Left cardiac atrium (tissue), 4 donors: Measurements from ENCODE around the gene SYNE1. TPM values are rescaled to one million over a fixed set of nuclear protein-coding genes. Genes with fewer than 3 reads are reported as not detected.
"Not testable (repeated sequence)": the region's sequence is repeated elsewhere in the genome, so short reads cannot be mapped to it uniquely, and the experiment has no call there.

Experiments
- ATAC-seq, 2 donors: fragments of 200-7000 bp; cut with Tn5 transposase; one replicate each; pipeline ENCODE4 v1.9.1; 2020; ENCODE audit warnings: mild to moderate bottlenecking in 2 of 2, moderate library complexity in 2 of 2
- DNase-seq: peaks from one replicate; pipeline ENCODE4 v3.0.0-alpha.2; 2020
- intact Hi-C, 2 donors: fragments of 100-400 bp; cut with DNase I; formaldehyde crosslinking; loops; one replicate each; pipeline versions ENCODE4 v1.14.1 to v1.15.1; 2022 to 2023
- long read RNA-seq: library from polyadenylated mRNA; unstranded; transcript quantifications from one replicate; pipeline ENCODE4 v2.0.0, GENCODE V29; 2021
- total RNA-seq, 2 donors: library from RNA; stranded (reverse); fragmentation: NEBNext Ultra II Directional; extraction: Animal tissue kit (Norgen Biotek cat#: 25700); gene quantifications; one replicate each; pipeline ENCODE4 v1.2.1, GENCODE V29; 2021
- donor health status: DM: no; HTN: yes; CAD: no.
- donor health status: DM: no; HTN: yes; CAD: no; lungs with severe emphysema.
- donor health status: DM: yes; HTN: yes; CAD: no.
- donor health status: Dilated cardiomyopathy.

The SYNE1 gene
- 100 to 1,000 TPM in 1 of 2 donors, 10 to 100 TPM in 1; 93.4 to 112 TPM for total RNA-seq
- long read RNA-seq, partial matches to known transcripts, result 22 of 32 reads
- long read RNA-seq, other reads (novel, unspliced or antisense), result 9 of 32 reads

DNA sequence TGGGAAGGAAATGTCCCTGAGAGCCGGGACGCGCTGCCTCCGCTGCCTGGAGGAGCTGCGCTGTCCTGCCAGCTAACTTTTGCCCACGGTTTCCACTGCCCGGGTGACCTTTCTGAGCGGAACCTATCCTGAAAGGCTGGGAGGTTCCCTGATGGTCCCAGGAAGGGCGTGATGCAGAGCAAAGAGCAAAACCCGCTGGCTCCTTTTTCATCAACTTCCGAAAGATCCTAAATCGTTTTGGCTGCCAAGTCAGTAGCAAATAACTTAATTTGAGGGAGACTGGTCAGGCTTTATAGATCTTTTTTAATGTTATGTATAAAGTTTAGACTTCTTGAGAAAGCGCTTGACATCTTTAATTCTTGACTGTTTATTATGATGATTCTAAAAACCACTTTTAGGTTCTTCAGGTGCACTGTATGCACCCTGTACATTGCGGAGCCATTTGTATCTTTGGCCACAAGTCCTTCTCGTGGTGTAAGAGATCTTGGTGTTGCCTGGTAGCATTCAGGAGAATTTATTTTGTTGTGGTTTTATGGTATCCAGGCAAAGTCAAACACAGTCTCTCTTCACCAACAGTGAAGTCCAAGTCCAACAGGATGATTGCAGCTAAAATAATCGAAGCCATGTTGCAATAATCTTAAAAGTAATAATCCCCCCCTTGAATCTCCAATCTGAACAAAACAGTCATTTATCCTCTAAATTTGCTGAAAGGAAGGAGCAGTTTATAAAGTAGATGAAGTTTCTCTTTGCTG is at the start of gene SYNE1:
Gene SYNE1 (minus strand): TSS at position 67 of the 752 bp plus-strand sequence. CDS start 9,031 bp downstream, outside the sequence.
- peak; percentile 39 for DNase-seq
- peak; percentile 21 to 72 for ATAC-seq
- intact Hi-C loops, result no loop called here

GRCh38 chr6:152685819-152686218 is 48.7 kb upstream of the SYNE1 start:
- no peak for DNase-seq
- intact Hi-C loops, result no loop called here
- ATAC-seq, result no peak

DNA sequence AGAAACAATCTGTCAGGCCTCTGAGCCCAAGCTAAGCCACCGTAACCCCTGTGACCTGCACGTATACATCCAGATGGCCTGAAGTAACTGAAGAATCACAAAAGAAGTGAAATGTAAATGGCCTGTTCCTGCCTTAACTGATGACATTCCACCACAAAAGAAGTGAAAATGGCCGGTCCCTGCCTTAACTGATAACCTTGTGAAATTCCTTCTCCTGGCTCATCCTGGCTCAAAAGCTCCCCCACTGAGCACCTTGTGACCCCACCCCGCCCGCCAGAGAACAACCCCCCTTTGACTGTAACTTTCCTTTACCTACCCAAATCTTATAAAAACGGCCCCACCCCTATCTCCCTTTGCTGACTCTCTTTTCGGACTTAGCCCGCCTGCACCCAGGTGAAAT is 45.8 kb upstream of the SYNE1 start:
- intact Hi-C loops, ATAC-seq, DNase-seq: not testable (repeated sequence)

GRCh38 chr6:152682141-152682540 is 45.0 kb upstream of the SYNE1 start:
- no peak for ATAC-seq
- DNase-seq, result no peak
- intact Hi-C loops, result no loop called here

DNA sequence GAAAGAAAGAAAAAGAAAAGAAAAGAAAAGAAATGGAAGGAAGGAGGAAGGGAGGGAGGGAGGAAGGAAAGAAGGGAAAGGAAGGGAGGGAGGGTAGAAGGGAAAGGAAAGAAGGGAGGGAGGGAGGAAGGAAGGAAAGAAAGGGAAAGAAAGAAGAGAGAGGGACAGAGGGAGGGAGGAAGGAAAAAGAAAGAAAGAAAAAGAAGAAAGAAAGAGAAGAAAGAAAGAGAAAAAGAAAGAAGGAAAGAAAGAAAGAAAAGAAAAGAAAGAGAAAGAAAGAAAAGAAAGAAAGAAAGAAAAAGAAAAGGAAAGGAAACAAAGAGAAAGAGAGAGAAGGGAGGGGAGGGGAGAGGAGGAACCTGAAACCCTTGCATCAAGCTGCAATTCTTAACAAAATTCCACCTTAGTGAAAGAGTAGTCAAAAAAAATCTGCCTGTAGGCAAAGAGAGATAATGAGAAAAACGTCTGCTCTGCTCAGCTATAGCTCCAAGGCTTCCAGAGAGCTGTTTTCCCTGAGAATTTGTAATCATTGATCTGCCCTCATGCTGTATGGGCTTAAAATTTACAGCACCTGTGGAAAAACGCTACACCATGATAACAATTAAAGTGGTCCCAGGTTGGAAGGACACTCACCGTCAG is 43.8 kb upstream of the SYNE1 start:
- ATAC-seq, result no peak
- no peak for DNase-seq
- intact Hi-C loops, result no loop called here

- no peak for ATAC-seq
- DNase-seq, result no peak
- intact Hi-C loops, result no loop called here
Measured at GRCh38 chr6:152680151-152680550, 43.0 kb upstream of the SYNE1 start.

GRCh38 chr6:152673236-152673635 is 36.1 kb upstream of the SYNE1 start:
- ATAC-seq (no peak), DNase-seq (no peak)

DNA sequence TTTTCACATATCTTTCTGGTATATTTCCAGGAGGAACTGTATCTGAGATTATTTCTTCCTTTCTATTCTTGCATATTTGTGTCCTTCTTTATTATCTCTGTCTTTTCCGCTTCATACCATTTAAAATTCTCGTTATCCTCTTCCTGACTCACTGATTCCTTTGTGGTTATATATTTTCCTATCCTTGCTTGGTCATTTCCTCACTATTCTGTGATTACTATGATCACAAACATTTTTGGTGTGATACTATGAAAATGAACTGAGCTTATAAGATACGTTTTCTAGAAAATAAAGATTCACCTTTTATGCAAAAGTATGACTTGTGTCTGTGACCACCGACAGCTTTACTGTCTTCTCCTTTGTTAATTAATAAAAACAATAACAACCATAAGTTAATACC is 34.0 kb upstream of the SYNE1 start:
- no peak for ATAC-seq
- intact Hi-C loops, result no loop called here
- no peak for DNase-seq

More at GRCh38 chr6:152673236-152673635, 36.1 kb upstream of the SYNE1 start:
- intact Hi-C loops, result no loop called here

GRCh38 chr6:152669895-152670294 is 32.7 kb upstream of the SYNE1 start:
- ATAC-seq (peak in 1 of 2 donors; percentile 49), DNase-seq (no peak)

DNA sequence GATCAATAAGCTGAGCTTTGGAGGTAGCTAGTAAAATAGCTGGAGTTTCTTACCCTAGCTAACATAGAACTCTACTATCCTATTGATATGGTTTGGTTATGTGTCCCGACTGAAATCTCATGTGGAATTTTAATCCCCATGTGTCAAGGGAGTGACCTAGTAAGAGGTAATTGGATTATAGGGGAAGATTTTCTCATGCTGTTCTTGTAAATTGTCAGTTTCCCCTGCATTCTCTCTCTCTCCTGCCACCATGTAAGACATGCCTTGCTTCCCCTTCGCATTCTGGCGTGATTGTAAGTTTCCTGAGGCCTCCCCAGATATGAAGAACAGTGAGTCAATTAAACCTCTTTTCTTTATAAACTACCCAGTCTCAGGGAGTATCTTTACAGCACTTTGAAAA is 24.6 kb upstream of the SYNE1 start:
- ATAC-seq (no peak), DNase-seq (no peak)
- intact Hi-C loops, result no loop called here

More at GRCh38 chr6:152669895-152670294, 32.7 kb upstream of the SYNE1 start:
- intact Hi-C loops, result no loop called here

GRCh38 chr6:152651986-152652385 is 14.8 kb upstream of the SYNE1 start:
- peak in 1 of 2 donors; percentile 45 for ATAC-seq
- intact Hi-C loops, result no loop called here

GRCh38 chr6:152648105-152648504 is 10.9 kb upstream of the SYNE1 start:
- intact Hi-C loops, result loop anchor here (10.0 kb wide), 2 partner anchors 93 to 263 kb away; no protein-coding TSS in a partner anchor
- DNase-seq, result no peak
- ATAC-seq, result peak; percentile 53 to 69

More at GRCh38 chr6:152651986-152652385, 14.8 kb upstream of the SYNE1 start:
- no peak for DNase-seq

DNA sequence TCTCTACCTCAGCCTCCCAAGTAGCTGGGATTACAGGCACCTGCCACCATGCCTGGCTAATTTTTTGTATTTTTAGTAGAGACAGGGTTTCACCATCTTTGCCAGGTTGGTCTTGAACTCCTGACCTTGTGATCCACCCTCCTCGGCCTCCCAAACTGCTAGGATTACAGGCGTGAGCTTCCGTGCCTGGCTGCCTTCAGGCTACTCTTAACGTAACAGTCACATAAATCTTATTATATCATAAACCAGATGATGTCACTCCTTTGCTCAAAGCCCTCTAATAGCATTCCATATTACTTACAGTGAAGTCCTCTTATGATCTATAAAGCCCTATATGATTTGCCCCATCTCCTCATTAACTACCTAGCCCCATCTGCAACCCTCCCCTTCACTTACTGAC is 9.6 kb upstream of the SYNE1 start:
- intact Hi-C loops, result loop anchor here (10.0 kb wide), 2 partner anchors 92 to 262 kb away; no protein-coding TSS in a partner anchor
- not testable (repeated sequence) for ATAC-seq, DNase-seq

DNA sequence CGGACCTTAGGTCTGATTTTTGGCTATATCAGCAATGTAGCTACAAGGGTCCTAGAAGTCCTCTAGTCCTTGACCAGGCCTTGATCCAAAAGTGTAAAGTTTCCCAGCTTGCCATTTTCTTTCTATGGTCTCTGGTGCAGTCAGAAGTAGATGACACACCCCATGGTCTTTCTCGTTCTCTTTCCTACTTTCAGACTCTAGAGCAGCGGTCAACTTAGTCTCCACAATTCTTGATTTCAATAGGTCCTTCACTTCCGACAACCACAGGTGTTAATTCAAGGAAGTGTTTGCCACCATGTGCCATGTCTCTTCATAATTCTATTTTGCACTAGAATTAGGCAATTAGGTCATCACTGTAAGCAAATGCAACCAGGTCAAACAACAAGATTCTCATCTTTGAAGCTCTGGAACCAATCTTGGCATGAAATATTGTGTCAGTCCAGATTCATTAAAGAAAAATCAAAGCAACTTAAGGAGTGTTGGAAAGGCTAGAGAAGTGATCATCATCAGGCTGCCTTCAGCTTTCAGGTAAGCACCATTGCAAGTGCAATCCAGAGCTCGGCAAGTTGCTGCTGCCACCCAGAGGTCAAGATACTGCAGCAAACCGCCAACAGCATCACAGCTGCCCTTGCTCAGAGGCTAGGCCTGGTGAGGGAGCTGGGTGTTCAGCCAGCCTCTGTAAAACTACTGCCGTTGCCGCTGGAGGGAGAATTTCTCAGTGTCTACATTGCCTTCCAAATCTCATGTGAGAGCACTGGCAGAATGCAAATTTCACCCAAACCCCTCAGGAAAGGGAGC is 5.6 kb upstream of the SYNE1 start:
- ATAC-seq (peak; percentile 89 to 98), DNase-seq (peak; percentile 69)
- intact Hi-C loops, result loop anchor here (2.0 to 10.0 kb wide), 3 partner anchors 88 to 258 kb away; no protein-coding TSS in a partner anchor

- DNase-seq (peak; percentile 57), ATAC-seq (peak; percentile 85 to 93)
- intact Hi-C loops, result no loop called here
Measured at GRCh38 chr6:152636609-152637295, 410 bp downstream of the SYNE1 start.

DNA sequence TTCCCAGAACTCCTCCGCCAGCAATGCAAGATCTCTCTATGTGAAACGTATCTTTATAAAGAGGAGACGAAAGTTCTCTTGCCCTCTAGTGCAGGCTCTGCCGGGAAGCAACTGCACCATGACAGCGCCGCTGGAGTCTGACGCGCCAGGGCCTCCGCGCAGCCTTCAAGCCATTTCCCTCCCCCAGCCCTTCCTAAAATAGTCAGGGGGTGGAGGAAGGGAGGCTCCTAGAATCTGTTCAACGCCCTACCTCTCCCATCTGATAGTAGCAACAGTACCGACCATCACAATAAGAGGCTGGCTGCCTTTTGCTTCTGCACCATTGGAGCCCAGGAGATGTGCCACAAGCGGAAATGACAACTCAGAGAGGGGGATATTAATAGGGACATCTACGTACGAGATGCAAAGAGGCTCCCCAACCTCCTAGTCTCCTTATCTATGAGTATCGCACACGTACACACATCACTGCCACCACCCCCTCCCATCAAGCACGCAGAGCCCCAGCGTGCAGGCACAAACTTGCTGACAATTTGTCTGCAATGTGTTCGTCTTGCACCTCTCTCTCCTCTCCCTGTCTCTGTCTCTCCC is 1.0 kb downstream of the SYNE1 start:
- ATAC-seq, result peak; percentile 78 to 86
- intact Hi-C loops, result no loop called here
- peak; percentile 43 for DNase-seq

GRCh38 chr6:152634773-152635172 is 2.4 kb downstream of the SYNE1 start:
- ATAC-seq (no peak), DNase-seq (no peak)
- intact Hi-C loops, result no loop called here

GRCh38 chr6:152632121-152632782 is 4.9 kb downstream of the SYNE1 start:
- ATAC-seq (no peak), DNase-seq (no peak)
- intact Hi-C loops, result no loop called here
